ENCODE results near the gene PARD3.

Gene PARD3

DNA sequence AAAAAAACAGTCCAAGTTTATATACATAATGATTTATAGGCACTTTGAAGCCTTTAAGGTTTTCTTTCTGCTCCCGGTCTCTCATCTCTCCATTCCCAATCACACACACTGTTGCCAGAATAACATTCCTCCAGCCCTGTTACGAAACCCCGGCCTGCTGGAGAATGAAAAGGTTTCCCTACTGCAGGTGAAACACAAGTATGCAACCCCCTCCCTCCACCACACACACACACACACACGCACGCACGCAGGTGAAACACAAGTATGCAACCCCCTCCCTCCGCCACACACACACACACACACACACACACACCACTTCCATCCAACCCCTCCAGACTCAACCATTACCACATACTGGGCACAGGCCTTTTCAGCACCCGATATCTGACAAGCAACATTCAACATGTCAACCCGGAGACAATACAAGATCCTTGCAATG is 87.5 kb downstream of the PARD3 start:
- no peak for DNase-seq (ENCODE audit: low spot score in 2 of 2)
- ATAC-seq (ENCODE audit: low read depth), result no peak
- H3K4me1 Mint-ChIP-seq, result no peaks in the 10 kb centered on the region
- no peaks in the 10 kb centered on the region for H3K9me3 Mint-ChIP-seq
- no peak overlapping the region for H3K27ac Mint-ChIP-seq
- H3K27me3 Mint-ChIP-seq, result no peaks in the 10 kb centered on the region
- no peak overlapping the region for H3K4me3 Mint-ChIP-seq
- H3K36me3 Mint-ChIP-seq, result no peaks in the 10 kb centered on the region

DNA sequence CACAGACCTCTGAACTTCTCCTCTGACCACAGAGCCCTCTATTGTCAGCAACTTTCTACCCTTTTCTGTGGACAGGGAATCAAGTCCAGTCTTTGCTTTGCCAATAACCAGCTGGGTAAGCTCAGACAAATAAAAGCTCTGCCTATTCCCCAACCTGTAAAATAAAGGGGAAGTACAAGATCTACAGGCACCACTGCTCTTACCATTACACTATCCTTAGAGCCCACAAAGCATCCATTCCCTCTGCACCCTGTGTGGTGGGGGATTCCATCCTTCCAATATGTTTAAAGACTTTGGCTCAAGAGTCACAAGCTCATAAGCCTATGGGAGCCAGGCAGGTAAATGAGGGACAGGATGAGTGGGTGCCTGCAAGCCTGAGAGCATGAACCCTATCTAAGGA is 88.2 kb downstream of the PARD3 start:
- Mint-ChIP-seq H3K36me3 (no peaks in the 10 kb centered on the region), H3K27ac (no peak overlapping the region), H3K9me3 (no peaks in the 10 kb centered on the region), H3K4me3 (no peak overlapping the region), H3K27me3 (no peaks in the 10 kb centered on the region), H3K4me1 (no peaks in the 10 kb centered on the region)
- DNase-seq (ENCODE audit: low spot score in 2 of 2), result no peak
- no peak for ATAC-seq (ENCODE audit: low read depth)

DNA sequence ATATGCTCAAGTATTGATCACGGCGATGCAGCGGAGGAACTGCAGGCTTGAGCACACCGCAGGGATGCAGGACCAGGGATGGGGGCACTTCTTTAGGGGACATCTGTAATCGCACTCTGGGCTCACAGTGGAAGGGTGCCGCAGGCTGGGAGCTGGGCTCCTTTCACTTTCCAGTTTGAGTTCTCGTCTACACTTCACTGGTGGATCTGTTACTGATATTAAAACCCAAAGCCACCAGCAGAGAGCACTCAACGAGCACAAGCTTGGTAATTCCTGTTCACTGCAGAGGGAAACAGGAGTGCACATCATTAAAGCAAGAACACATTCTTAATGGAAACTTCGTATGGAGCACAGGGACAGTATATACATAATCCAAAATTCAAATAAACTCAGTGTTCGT is 91.3 kb downstream of the PARD3 start:
- DNase-seq (ENCODE audit: low spot score in 2 of 2), result no peak
- H3K36me3 Mint-ChIP-seq, result no peaks in the 10 kb centered on the region

DNA sequence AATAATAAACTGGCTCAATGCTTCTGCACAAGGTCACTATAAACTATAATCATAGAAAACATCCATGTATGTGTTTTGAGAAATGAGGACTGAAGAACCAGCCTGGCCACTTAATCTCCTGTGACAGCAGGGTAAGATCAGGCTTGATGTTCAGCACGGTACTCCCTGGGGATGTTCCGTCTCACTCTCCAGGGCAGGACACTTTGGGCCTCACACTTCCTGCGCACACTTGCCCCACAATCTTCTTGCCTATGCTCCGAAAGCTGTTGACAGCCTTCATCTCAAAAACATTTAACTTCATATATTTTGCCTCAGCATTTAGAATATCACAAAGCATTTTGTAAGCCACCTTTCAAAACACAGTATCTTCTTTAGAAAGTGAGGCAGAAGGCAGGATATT is 92.7 kb downstream of the PARD3 start:
- Mint-ChIP-seq H3K36me3 (no peaks in the 10 kb centered on the region), H3K9me3 (no peaks in the 10 kb centered on the region), H3K4me3 (no peak overlapping the region), H3K27me3 (no peaks in the 10 kb centered on the region), H3K4me1 (no peaks in the 10 kb centered on the region), H3K27ac (no peak overlapping the region)
- ATAC-seq (ENCODE audit: low read depth) (no peak), DNase-seq (ENCODE audit: low spot score in 2 of 2) (no peak)

More for the DNA sequence above, 91.3 kb downstream of the PARD3 start:
- ATAC-seq (ENCODE audit: low read depth), result no peak
- H3K4me3 Mint-ChIP-seq, result no peak overlapping the region
- peak overlapping the region; percentile 2 for H3K27ac Mint-ChIP-seq
- no peaks in the 10 kb centered on the region for H3K9me3 Mint-ChIP-seq
- H3K27me3 Mint-ChIP-seq, result no peaks in the 10 kb centered on the region
- no peaks in the 10 kb centered on the region for H3K4me1 Mint-ChIP-seq

DNA sequence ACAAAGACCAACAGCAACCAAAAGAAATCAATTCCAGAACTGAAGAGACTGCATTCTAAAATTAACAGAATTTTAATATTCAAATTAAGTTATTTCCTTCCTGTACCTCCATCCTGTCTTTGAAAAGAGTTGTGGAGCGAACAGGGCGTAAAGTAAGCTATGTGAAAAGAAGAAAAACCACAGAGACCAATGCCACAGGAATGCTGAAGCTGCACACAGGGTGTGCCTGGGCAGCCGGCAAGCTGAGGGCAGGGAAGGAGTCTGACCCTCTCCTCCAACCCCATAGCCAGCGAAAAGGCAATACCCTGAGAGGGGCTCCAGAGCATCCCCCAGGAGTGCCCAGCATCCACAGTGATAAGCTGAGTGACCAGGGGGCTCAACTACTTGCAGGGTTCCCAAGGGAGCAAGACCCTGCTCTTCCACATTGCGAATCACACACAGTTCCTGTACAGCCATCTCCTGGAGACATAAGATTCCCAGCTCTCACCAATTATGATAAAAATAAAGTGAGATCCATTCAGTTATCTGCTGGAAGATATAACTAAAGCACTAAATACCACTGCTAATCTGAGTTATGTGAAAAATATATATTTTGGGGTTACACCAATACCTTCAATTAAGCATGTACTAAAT is 93.8 kb downstream of the PARD3 start:
- DNase-seq (ENCODE audit: low spot score in 2 of 2), result no peak
- no peaks in the 10 kb centered on the region for H3K9me3 Mint-ChIP-seq
- H3K4me3 Mint-ChIP-seq, result no peak overlapping the region
- ATAC-seq (ENCODE audit: low read depth), result no peak
- no peaks in the 10 kb centered on the region for H3K4me1 Mint-ChIP-seq
- no peak overlapping the region for H3K27ac Mint-ChIP-seq
- no peaks in the 10 kb centered on the region for H3K36me3 Mint-ChIP-seq
- H3K27me3 Mint-ChIP-seq, result no peaks in the 10 kb centered on the region

DNA sequence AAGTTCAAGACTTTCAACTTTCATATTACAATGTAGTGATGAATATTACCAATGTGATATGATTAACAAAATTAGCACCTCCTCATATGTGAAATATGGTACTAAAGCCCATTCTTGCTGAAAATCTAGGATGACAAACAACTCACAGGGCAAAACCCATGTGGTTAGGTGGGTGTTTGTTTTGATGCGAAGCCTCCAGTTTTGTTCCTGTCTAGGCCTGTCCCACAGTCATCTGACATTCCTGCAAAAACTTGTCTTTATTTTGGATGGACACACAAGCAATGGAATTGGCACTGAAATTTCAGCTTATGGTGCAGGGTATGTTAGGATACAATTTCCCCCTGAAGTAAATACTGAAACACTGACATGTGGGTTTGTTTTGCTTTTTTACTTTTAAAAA is 95.3 kb downstream of the PARD3 start:
- H3K4me3 Mint-ChIP-seq, result no peak overlapping the region
- no peaks in the 10 kb centered on the region for H3K27me3 Mint-ChIP-seq
- no peak overlapping the region for H3K27ac Mint-ChIP-seq
- ATAC-seq (ENCODE audit: low read depth) (no peak), DNase-seq (ENCODE audit: low spot score in 2 of 2) (no peak)
- no peaks in the 10 kb centered on the region for H3K9me3 Mint-ChIP-seq
- no peaks in the 10 kb centered on the region for H3K4me1 Mint-ChIP-seq
- H3K36me3 Mint-ChIP-seq, result no peaks in the 10 kb centered on the region

DNA sequence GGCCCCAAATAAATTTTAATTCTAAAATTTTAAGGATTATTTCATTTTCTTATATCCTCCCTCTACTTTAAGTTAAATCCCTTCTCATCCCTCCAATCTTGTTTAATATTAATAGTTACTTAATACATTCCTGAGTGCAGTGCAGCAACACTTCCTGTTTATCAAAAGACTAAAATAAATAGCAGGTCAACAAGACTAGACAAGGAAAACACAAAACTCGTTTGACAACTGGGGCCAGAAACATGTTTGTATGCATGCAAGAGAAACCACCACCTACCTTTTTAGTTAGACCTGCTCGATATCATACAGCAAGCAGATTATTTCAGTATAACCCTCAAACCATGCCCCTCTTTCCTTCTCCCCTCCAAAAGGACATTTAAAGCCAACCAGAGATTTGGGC is 95.8 kb downstream of the PARD3 start:
- Mint-ChIP-seq H3K4me3 (no peak overlapping the region), H3K36me3 (no peaks in the 10 kb centered on the region), H3K27ac (no peak overlapping the region), H3K4me1 (no peaks in the 10 kb centered on the region), H3K9me3 (no peaks in the 10 kb centered on the region), H3K27me3 (no peaks in the 10 kb centered on the region)
- ATAC-seq (ENCODE audit: low read depth) (no peak), DNase-seq (ENCODE audit: low spot score in 2 of 2) (no peak)

DNA sequence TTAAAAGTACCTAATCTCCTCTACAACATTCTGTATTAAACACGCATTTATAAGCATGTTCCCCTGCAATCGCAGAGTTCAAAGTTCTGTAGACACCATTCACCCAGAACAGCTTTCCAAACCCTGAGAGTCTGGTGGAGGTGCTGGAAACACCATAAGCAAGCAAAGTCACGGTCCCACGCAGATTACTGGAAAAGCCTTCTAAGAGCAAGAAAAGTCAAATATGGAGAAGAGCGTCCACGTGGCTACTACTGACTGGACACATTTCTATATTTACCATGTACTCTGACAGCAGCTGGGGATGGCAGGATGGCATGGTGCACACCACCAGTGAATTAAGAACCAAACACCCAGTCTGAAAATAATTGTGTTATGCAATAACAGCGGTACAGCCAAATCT is 97.7 kb downstream of the PARD3 start:
- no peaks in the 10 kb centered on the region for H3K4me1 Mint-ChIP-seq
- no peak overlapping the region for H3K4me3 Mint-ChIP-seq
- ATAC-seq (ENCODE audit: low read depth) (no peak), DNase-seq (ENCODE audit: low spot score in 2 of 2) (no peak)
- no peak overlapping the region for H3K27ac Mint-ChIP-seq
- H3K27me3 Mint-ChIP-seq, result peaks cover 2% of the 10 kb centered on the region
- no peaks in the 10 kb centered on the region for H3K36me3 Mint-ChIP-seq
- no peaks in the 10 kb centered on the region for H3K9me3 Mint-ChIP-seq

DNA sequence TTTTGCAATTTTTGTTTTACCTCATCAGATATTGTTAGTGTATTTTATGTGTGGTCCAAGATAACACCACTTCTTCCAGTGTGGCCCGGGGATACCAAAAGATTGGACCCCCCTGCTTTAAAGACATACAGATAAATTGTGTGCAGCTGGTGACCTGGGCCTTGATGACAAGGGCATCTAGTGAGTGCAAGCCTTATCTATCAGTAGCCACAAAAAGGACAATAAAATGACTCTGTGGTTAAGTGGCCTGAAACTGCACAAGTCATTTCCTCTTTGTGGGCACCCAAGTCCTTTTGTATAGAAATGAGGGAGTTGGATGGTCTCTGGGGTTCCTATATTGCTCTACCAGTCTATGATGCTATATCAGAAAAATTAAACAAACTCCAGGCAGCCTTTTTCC is 98.1 kb downstream of the PARD3 start:
- no peak for ATAC-seq (ENCODE audit: low read depth)
- Mint-ChIP-seq H3K27me3 (peaks cover 3% of the 10 kb centered on the region), H3K4me1 (no peaks in the 10 kb centered on the region), H3K36me3 (no peaks in the 10 kb centered on the region), H3K9me3 (no peaks in the 10 kb centered on the region), H3K27ac (no peak overlapping the region), H3K4me3 (no peak overlapping the region)
- DNase-seq (ENCODE audit: low spot score in 2 of 2), result no peak

DNA sequence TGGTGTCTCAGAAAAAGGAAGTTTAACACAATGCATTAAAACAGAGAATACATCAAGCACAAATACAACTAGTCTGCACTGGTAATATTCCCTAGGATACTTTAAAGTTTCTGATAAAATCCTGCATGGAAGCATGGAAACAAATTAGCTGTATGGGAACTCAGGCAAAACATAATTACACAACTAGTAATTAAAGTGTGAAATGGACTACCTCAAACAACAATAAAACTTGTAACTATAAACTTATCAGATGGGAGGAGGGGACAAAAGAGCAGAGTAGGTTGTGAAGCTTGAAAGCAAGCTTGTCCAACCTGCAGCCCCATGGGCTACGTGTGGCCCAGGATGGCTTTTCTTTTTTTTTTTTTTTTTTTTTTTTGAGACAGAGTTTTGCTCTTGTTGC is 98.9 kb downstream of the PARD3 start:
- ATAC-seq (ENCODE audit: low read depth) (no peak), DNase-seq (ENCODE audit: low spot score in 2 of 2) (no peak)
- Mint-ChIP-seq H3K27me3 (peaks cover 3% of the 10 kb centered on the region), H3K9me3 (no peaks in the 10 kb centered on the region), H3K4me3 (no peak overlapping the region), H3K27ac (no peak overlapping the region), H3K36me3 (no peaks in the 10 kb centered on the region), H3K4me1 (no peaks in the 10 kb centered on the region)

DNA sequence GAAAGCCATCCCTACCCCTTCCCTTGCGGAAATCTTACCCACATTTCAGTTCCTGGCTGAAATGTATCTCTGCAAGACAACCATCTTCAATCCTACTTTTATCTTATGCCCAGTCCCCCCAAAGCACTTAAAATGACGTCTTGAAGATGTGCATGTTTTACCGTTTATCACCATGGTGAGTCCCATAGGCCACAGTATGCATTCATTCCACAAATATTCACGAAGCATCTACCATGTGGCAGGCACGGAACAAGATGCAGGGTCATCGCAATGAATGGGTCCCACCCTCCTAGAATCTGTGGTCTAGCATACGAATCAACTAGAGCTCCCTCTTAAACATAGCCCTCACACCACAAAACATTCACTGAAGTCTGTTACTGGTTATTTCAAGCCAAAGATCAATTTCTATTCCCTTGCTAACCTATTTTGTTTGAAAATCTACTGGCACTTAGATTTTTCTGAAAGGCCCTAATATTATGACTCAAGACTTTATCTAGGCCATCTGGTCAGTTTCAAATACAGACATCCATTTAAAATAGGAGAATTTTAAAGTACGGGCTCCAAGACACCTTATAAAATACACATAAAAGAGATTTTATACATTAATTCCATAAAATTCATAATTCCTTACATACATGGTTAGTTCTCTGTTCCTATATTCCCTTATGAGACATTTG is 99.4 kb downstream of the PARD3 start:
- Mint-ChIP-seq H3K27me3 (peaks cover 3% of the 10 kb centered on the region), H3K36me3 (no peaks in the 10 kb centered on the region), H3K4me1 (no peaks in the 10 kb centered on the region), H3K4me3 (no peak overlapping the region), H3K27ac (no peak overlapping the region), H3K9me3 (no peaks in the 10 kb centered on the region)
- no peak for ATAC-seq (ENCODE audit: low read depth)
- no peak for DNase-seq (ENCODE audit: low spot score in 2 of 2)

DNA sequence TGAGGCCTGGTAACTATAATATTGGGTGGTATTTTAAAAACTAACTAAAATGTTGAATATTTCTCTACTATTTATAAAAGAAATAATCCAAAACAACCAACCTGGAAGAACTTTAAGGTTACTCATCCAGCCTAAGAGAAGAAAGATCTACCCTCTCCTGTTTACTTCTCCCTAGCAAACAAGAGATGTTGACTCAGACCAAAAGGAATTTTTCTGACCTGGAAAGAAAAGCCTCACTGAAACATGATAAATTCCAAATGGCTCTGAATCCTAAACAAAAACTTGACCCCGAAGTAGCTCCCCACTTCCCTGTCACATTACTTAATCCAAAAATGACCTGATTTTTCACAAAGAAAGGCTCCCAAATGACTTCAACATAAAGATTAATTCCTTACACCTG is 101.2 kb downstream of the PARD3 start:
- Mint-ChIP-seq H3K9me3 (no peaks in the 10 kb centered on the region), H3K4me3 (no peak overlapping the region), H3K27me3 (peaks cover 4% of the 10 kb centered on the region), H3K27ac (no peak overlapping the region), H3K36me3 (no peaks in the 10 kb centered on the region), H3K4me1 (no peaks in the 10 kb centered on the region)
- ATAC-seq (ENCODE audit: low read depth), result no peak
- DNase-seq (ENCODE audit: low spot score in 2 of 2), result no peak

DNA sequence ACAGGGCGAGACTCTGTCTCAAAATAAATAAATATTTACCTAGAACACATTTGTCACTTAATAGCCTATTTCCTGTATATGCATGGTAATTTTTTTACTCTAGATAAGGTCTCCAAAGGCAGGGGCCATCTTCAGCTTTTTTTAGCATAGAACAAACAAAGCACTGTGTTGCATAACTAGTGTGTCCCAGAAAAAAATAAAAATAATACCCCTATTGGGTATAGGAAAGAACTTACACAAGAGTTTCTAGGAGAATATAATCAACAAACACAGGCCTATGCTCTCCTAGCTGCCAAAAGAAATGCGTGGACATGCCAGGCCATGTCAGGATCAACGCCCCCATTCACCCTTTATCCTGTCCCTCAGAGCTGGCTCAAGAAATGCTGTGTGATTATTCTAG is 103.6 kb downstream of the PARD3 start:
- no peak overlapping the region for H3K4me3 Mint-ChIP-seq
- ATAC-seq (ENCODE audit: low read depth), result no peak
- DNase-seq (ENCODE audit: low spot score in 2 of 2), result no peak
- H3K4me1 Mint-ChIP-seq, result no peaks in the 10 kb centered on the region
- no peaks in the 10 kb centered on the region for H3K36me3 Mint-ChIP-seq
- peaks cover 4% of the 10 kb centered on the region for H3K27me3 Mint-ChIP-seq
- H3K9me3 Mint-ChIP-seq, result no peaks in the 10 kb centered on the region
- H3K27ac Mint-ChIP-seq, result no peak overlapping the region

DNA sequence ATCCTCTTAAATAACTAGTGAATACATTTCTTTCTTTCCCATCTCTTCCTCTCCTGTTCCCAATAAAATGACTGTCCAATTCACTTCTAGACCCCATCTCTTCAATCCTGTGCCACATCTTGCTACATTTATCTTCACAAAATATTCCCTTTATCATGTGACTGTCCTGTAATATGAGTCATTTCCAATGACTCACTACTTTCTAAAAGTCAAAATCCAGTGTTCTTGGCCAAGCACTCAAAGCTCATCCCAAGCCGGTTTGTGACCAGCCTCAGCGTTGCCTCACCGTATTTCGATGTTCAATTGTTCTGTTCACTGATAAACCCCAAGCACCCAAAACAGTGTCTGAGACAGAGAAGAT is 104.7 kb downstream of the PARD3 start:
- no peaks in the 10 kb centered on the region for H3K9me3 Mint-ChIP-seq
- DNase-seq (ENCODE audit: low spot score in 2 of 2) (no peak), ATAC-seq (ENCODE audit: low read depth) (no peak)
- H3K4me3 Mint-ChIP-seq, result no peak overlapping the region
- H3K4me1 Mint-ChIP-seq, result no peaks in the 10 kb centered on the region
- H3K36me3 Mint-ChIP-seq, result no peaks in the 10 kb centered on the region
- H3K27ac Mint-ChIP-seq, result no peak overlapping the region
- H3K27me3 Mint-ChIP-seq, result peaks cover 4% of the 10 kb centered on the region
